Smooth muscle cell (in vitro differentiated cells): ENCODE results near the gene BMF. TPM values are rescaled to one million over a fixed set of nuclear protein-coding genes. Genes with fewer than 3 reads are reported as not detected.

Source experiments
- DNase-seq: peaks from one replicate; lab custom pipeline; 2025; ENCODE audit not compliant: unreplicated experiment; lab: John Stamatoyannopoulos, UW
- H2AFZ ChIP-seq: fragments of 200-600 bp; sonication (generic); 2 replicates; pipeline ENCODE4 v1.6.0; 2016; ENCODE audit warnings: antibody characterized with exemption, low read depth, mild to moderate bottlenecking
- H3F3A ChIP-seq: fragments of 200-600 bp; sonication (generic); 2 replicates; pipeline ENCODE4 v1.6.0; 2017; ENCODE audit warnings: antibody characterized with exemption, low read depth
- H3K27ac ChIP-seq: fragments of 200-600 bp; sonication (generic); 2 replicates; pipeline ENCODE4 v1.5.1; 2016; ENCODE audit warnings: low read depth, mild to moderate bottlenecking
- H3K27me3 ChIP-seq: fragments of 200-600 bp; sonication (generic); 2 replicates; pipeline ENCODE4 v1.6.1; 2016; ENCODE audit warnings: low read depth, mild to moderate bottlenecking
- H3K36me3 ChIP-seq: fragments of 200-600 bp; sonication (generic); 2 replicates; pipeline ENCODE4 v1.5.1; 2016; ENCODE audit warnings: low read depth
- H3K4me1 ChIP-seq: fragments of 200-600 bp; sonication (generic); 2 replicates; pipeline ENCODE4 v1.5.1; 2016; ENCODE audit warnings: low read depth
- H3K4me2 ChIP-seq: fragments of 200-600 bp; sonication (generic); 2 replicates; pipeline ENCODE4 v1.6.0; 2016; ENCODE audit warnings: mild to moderate bottlenecking
- H3K4me3 ChIP-seq: fragments of 200-600 bp; sonication (generic); 2 replicates; pipeline ENCODE4 v1.5.1; 2016; ENCODE audit warnings: mild to moderate bottlenecking
- H3K79me2 ChIP-seq: fragments of 200-600 bp; sonication (generic); 2 replicates; pipeline ENCODE4 v1.6.0; 2016; ENCODE audit warnings: low read depth, mild to moderate bottlenecking
- H3K9ac ChIP-seq: fragments of 200-600 bp; sonication (generic); 2 replicates; pipeline ENCODE4 v1.6.0; 2016; ENCODE audit warnings: low read depth
- H3K9me3 ChIP-seq: fragments of 200-600 bp; sonication (generic); replicated peaks from 2 replicates; pipeline ENCODE4 v1.5.1; 2016; ENCODE audit warnings: low read depth
- H4K20me1 ChIP-seq: fragments of 200-600 bp; sonication (generic); 2 replicates; pipeline ENCODE4 v1.6.0; 2016; ENCODE audit warnings: low read depth
- WGBS: methylation state at CpG from one replicate; pipeline ENCODE4 v1.1.7; 2016; ENCODE audit warnings: low lambda C conversion rate; 5-methylcytosine and 5-hydroxymethylcytosine counted together
- polyA plus RNA-seq: library from polyadenylated mRNA; unstranded; fragments of >200 nt; fragmentation: Nextera tagmentation; extraction: Ambion mirVana; gene quantifications from 2 replicates; pipeline ENCODE4 v1.2.1, GENCODE V29; 2016
- total RNA-seq: library from RNA; depleted of rRNA; stranded (reverse); fragments of >200 nt; gene quantifications from 2 replicates; pipeline ENCODE4 v1.2.3, GENCODE V29; 2014
- TF ChIP-seq, protein P1 (sequence below): fragments of 200-600 bp; sonication (generic); IDR thresholded peaks from 2 replicates; pipeline ENCODE4 v1.5.1; 2017; ENCODE audit warnings: borderline replicate concordance, mild to moderate bottlenecking, antibody characterized with exemption; ENCODE audit not compliant: insufficient read depth, poor library complexity, severe bottlenecking

BMF gene
- total and polyA plus RNA-seq, 2 experiments from 2014 or later, result 3.6 to 9.1 TPM

DNA sequence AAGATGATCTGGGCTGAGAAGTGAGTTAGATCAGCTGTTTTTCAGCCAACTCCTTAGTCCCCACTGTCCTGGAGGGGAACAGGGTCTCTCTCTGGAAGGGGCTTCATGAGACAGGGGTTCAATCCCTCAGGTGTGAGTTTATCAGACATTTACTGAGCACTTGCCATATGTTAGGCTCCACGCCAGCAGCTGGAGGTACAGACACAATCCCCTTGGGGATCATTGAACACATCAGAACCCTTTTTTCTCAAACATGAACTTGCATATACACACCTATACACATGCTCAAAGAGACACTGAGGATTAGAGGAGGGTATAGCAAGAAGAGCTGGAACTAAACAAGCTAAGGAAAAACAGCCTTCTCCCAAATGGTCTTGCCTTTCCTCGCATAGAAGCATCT lies 5.5 kb upstream of the BMF start:
- Histone ChIP-seq H3K4me2 (no peak overlapping the region), H3K9me3 (no peaks in the 10 kb centered on the region), H3F3A (no peaks in the 10 kb centered on the region), H3K4me1 (peaks cover 4% of the 10 kb centered on the region), H3K9ac (no peak overlapping the region), H2AFZ (no peak overlapping the region), H3K79me2 (no peaks in the 10 kb centered on the region), H3K27ac (no peak overlapping the region), H4K20me1 (no peaks in the 10 kb centered on the region), H3K36me3 (no peaks in the 10 kb centered on the region), H3K4me3 (no peak overlapping the region), H3K27me3 (no peaks in the 10 kb centered on the region)
- TF ChIP-seq, protein P1, sequence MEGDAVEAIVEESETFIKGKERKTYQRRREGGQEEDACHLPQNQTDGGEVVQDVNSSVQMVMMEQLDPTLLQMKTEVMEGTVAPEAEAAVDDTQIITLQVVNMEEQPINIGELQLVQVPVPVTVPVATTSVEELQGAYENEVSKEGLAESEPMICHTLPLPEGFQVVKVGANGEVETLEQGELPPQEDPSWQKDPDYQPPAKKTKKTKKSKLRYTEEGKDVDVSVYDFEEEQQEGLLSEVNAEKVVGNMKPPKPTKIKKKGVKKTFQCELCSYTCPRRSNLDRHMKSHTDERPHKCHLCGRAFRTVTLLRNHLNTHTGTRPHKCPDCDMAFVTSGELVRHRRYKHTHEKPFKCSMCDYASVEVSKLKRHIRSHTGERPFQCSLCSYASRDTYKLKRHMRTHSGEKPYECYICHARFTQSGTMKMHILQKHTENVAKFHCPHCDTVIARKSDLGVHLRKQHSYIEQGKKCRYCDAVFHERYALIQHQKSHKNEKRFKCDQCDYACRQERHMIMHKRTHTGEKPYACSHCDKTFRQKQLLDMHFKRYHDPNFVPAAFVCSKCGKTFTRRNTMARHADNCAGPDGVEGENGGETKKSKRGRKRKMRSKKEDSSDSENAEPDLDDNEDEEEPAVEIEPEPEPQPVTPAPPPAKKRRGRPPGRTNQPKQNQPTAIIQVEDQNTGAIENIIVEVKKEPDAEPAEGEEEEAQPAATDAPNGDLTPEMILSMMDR, result no peak
- 93% methylated on average over 2 of the region's 2 CpGs for whole genome bisulfite sequencing
- DNase-seq, result no peak

DNA sequence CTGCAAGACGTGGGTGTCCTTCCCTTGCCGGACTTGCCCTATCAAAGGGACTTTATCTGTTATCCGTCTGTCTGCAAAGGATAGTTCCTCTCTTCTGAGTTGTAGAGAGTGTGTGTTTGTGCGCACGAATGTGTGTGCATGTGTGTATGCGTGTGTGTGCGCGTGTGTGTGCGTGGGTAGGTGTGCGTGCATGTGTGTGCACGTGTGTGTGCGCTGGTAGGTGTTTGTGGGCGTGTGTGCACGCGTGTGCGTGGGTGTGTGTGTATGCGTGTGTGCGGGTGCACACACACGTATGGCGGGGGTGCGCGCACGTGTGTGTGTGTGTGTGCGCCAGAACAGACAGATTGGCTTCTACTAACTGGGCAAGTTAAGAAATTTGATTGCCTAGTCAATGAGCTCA lies 4.1 kb upstream of the BMF start:
- WGBS, result 87% methylated on average over 16 of the region's 24 CpGs
- no peak overlapping the region for H3K4me2 ChIP-seq
- H3K9ac ChIP-seq, result no peak overlapping the region
- no peaks in the 10 kb centered on the region for H3K36me3 ChIP-seq
- no peaks in the 10 kb centered on the region for H3K9me3 ChIP-seq
- peaks cover 1% of the 10 kb centered on the region for H3F3A ChIP-seq
- H3K4me3 ChIP-seq, result no peak overlapping the region
- H3K27ac ChIP-seq, result no peak overlapping the region
- peaks cover 5% of the 10 kb centered on the region for H3K79me2 ChIP-seq
- no peak overlapping the region for H2AFZ ChIP-seq
- H3K4me1 ChIP-seq, result peaks cover 6% of the 10 kb centered on the region
- H3K27me3 ChIP-seq, result no peaks in the 10 kb centered on the region
- TF ChIP-seq, protein P1, result no peak
- H4K20me1 ChIP-seq, result peaks cover 1% of the 10 kb centered on the region
- no peak for DNase-seq

DNA sequence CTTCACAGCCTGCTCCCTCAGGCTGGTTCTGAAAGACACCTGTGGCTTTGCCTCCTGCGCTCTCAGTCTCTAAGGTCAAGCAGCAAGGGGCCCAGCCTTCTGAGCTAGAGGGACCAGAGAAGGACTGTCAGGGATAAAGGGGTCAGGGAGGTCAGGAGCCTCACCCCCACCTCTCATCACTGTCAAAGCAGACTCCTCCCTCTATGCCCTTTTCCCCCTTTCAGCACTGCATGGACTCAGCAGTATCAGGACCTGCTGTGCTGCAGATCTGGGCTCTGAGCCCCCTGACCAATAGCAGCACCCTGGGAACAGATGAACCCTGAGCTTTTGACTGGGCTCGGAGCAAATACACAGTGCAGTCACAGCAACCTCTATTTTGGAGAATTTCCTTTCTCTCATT lies 3.2 kb upstream of the BMF start:
- Histone ChIP-seq H3K4me2 (no peak overlapping the region), H3F3A (peaks cover 3% of the 10 kb centered on the region), H2AFZ (no peak overlapping the region), H3K9me3 (no peaks in the 10 kb centered on the region), H4K20me1 (peaks cover 3% of the 10 kb centered on the region), H3K4me1 (peaks cover 14% of the 10 kb centered on the region), H3K9ac (no peak overlapping the region), H3K79me2 (peaks cover 5% of the 10 kb centered on the region), H3K27me3 (no peaks in the 10 kb centered on the region), H3K4me3 (no peak overlapping the region), H3K27ac (no peak overlapping the region), H3K36me3 (no peaks in the 10 kb centered on the region)
- DNase-seq, result no peak
- 89% methylated on average over 2 of the region's 2 CpGs for WGBS
- TF ChIP-seq, protein P1, result no peak

GRCh38 chr15:40110866-40111550 lies 2.3 kb upstream of the BMF start:
- WGBS, result 88% methylated on average over 9 of the region's 9 CpGs
- DNase-seq, result no peak
- peaks cover 5% of the 10 kb centered on the region for H3K79me2 ChIP-seq
- TF ChIP-seq, protein P1, result no peak
- H3K4me1 ChIP-seq, result peaks cover 21% of the 10 kb centered on the region
- no peaks in the 10 kb centered on the region for H3K27me3 ChIP-seq
- no peak overlapping the region for H2AFZ ChIP-seq
- H3K27ac ChIP-seq, result no peak overlapping the region
- no peaks in the 10 kb centered on the region for H3K36me3 ChIP-seq
- H3F3A ChIP-seq, result peaks cover 6% of the 10 kb centered on the region
- no peak overlapping the region for H3K9ac ChIP-seq
- H3K9me3 ChIP-seq, result no peaks in the 10 kb centered on the region
- H3K4me3 ChIP-seq, result no peak overlapping the region
- H3K4me2 ChIP-seq, result no peak overlapping the region
- peaks cover 3% of the 10 kb centered on the region for H4K20me1 ChIP-seq
